Measurements from ENCODE around the gene RPTOR. TPM values are rescaled to one million over a fixed set of nuclear protein-coding genes. Genes with fewer than 3 reads are reported as not detected.

RPTOR gene
- total RNA-seq, 1 donor = 27.9 TPM

- Histone ChIP-seq H3K4me1 (ENCODE audit: insufficient read depth, low read length) (peaks cover 6% of the 10 kb centered on the region), H3K36me3 (ENCODE audit: insufficient read depth, low read length) (peaks cover 32% of the 10 kb centered on the region), H3K27ac (ENCODE audit: low read depth, low read length) (no peak overlapping the region), H3K27me3 (ENCODE audit: insufficient read depth, low read length) (peaks cover 20% of the 10 kb centered on the region), H3K4me3 (ENCODE audit: insufficient read depth, low read length) (no peak overlapping the region), H3K4me2 (ENCODE audit: insufficient read depth, low read length) (no peak overlapping the region), H3K9me3 (ENCODE audit: low read depth, low read length) (no peaks in the 10 kb centered on the region), H4K20me1 (ENCODE audit: insufficient read depth, low read length) (peaks cover 2% of the 10 kb centered on the region), H3K79me2 (ENCODE audit: insufficient read depth, low read length) (no peaks in the 10 kb centered on the region), H2AFZ (ENCODE audit: low read length) (no peak overlapping the region)
- no peak for TF ChIP-seq CTCF (IDR thresholded peaks at IDR 0.05; ENCODE audit: extremely low read depth, low read depth, low read length)
- DNase-seq (ENCODE audit: insufficient read length, low spot score, missing footprints) = peak; percentile 85
Observed at GRCh38 chr17:80999536-81000333, 455.1 kb downstream of the RPTOR start.

- Histone ChIP-seq H3K4me3 (ENCODE audit: insufficient read depth, low read length) (no peak overlapping the region), H3K27me3 (ENCODE audit: insufficient read depth, low read length) (peaks cover 24% of the 10 kb centered on the region), H2AFZ (ENCODE audit: low read length) (no peak overlapping the region), H3K27ac (ENCODE audit: low read depth, low read length) (no peak overlapping the region), H3K4me1 (ENCODE audit: insufficient read depth, low read length) (peaks cover 6% of the 10 kb centered on the region), H3K79me2 (ENCODE audit: insufficient read depth, low read length) (no peaks in the 10 kb centered on the region), H3K4me2 (ENCODE audit: insufficient read depth, low read length) (no peak overlapping the region), H4K20me1 (ENCODE audit: insufficient read depth, low read length) (peaks cover 2% of the 10 kb centered on the region), H3K9me3 (ENCODE audit: low read depth, low read length) (no peaks in the 10 kb centered on the region), H3K36me3 (ENCODE audit: insufficient read depth, low read length) (peaks cover 32% of the 10 kb centered on the region)
- TF ChIP-seq CTCF (IDR thresholded peaks at IDR 0.05; ENCODE audit: extremely low read depth, low read depth, low read length) = no peak
- no peak for DNase-seq (ENCODE audit: insufficient read length, low spot score, missing footprints)
Observed at GRCh38 chr17:81000334-81000630, 455.6 kb downstream of the RPTOR start.

- Histone ChIP-seq H3K4me3 (ENCODE audit: insufficient read depth, low read length) (no peak overlapping the region), H3K27me3 (ENCODE audit: insufficient read depth, low read length) (peaks cover 26% of the 10 kb centered on the region), H2AFZ (ENCODE audit: low read length) (no peak overlapping the region), H4K20me1 (ENCODE audit: insufficient read depth, low read length) (peaks cover 2% of the 10 kb centered on the region), H3K27ac (ENCODE audit: low read depth, low read length) (no peak overlapping the region), H3K9me3 (ENCODE audit: low read depth, low read length) (no peaks in the 10 kb centered on the region), H3K4me2 (ENCODE audit: insufficient read depth, low read length) (no peak overlapping the region), H3K4me1 (ENCODE audit: insufficient read depth, low read length) (peaks cover 6% of the 10 kb centered on the region), H3K36me3 (ENCODE audit: insufficient read depth, low read length) (peaks cover 28% of the 10 kb centered on the region), H3K79me2 (ENCODE audit: insufficient read depth, low read length) (no peaks in the 10 kb centered on the region)
- DNase-seq (ENCODE audit: insufficient read length, low spot score, missing footprints) = peak; percentile 87
- TF ChIP-seq CTCF (IDR thresholded peaks at IDR 0.05; ENCODE audit: extremely low read depth, low read depth, low read length) = no peak
Observed at GRCh38 chr17:81000631-81001357, 456.2 kb downstream of the RPTOR start.

- peak overlapping the region; percentile 1 for H3K4me2 ChIP-seq (ENCODE audit: insufficient read depth, low read length)
- peaks cover 6% of the 10 kb centered on the region for H3K4me1 ChIP-seq (ENCODE audit: insufficient read depth, low read length)
- no peak overlapping the region for H2AFZ ChIP-seq (ENCODE audit: low read length)
- no peaks in the 10 kb centered on the region for H3K9me3 ChIP-seq (ENCODE audit: low read depth, low read length)
- H3K4me3 ChIP-seq (ENCODE audit: insufficient read depth, low read length) = no peak overlapping the region
- peaks cover 2% of the 10 kb centered on the region for H4K20me1 ChIP-seq (ENCODE audit: insufficient read depth, low read length)
- no peak for TF ChIP-seq CTCF (IDR thresholded peaks at IDR 0.05; ENCODE audit: extremely low read depth, low read depth, low read length)
- H3K79me2 ChIP-seq (ENCODE audit: insufficient read depth, low read length) = no peaks in the 10 kb centered on the region
- DNase-seq (ENCODE audit: insufficient read length, low spot score, missing footprints) = no peak
- peaks cover 38% of the 10 kb centered on the region for H3K27me3 ChIP-seq (ENCODE audit: insufficient read depth, low read length)
- H3K36me3 ChIP-seq (ENCODE audit: insufficient read depth, low read length) = peaks cover 19% of the 10 kb centered on the region
- no peak overlapping the region for H3K27ac ChIP-seq (ENCODE audit: low read depth, low read length)
Observed at GRCh38 chr17:81002013-81002384, 457.4 kb downstream of the RPTOR start.
